Endothelial cell of umbilical vein (primary cell): ENCODE data around the gene SLC52A1.

Experiments used
- EZH2 ChIP-seq: IDR thresholded peaks from 2 replicates; pipeline ENCODE4 v1.6.1; 2012; ENCODE audit warnings: borderline replicate concordance, low read depth, mild to moderate bottlenecking, moderate library complexity, low read length, inconsistent platforms; ENCODE audit not compliant: severe bottlenecking
- POLR2A ChIP-seq: IDR thresholded peaks from 2 replicates; pipeline ENCODE4 v1.6.1; 2012; ENCODE audit warnings: low read depth, mild to moderate bottlenecking, control low read depth, low read length
- POLR2AphosphoS5 ChIP-seq: IDR thresholded peaks from 2 replicates; pipeline ENCODE4 v1.6.1; 2012; ENCODE audit warnings: low read depth, mild to moderate bottlenecking, control low read depth, low read length, moderate library complexity; ENCODE audit not compliant: insufficient read depth
- TF ChIP-seq, protein P1 (sequence below): IDR thresholded peaks from 2 replicates; pipeline ENCODE4 v1.6.1; 2011; ENCODE audit not compliant: insufficient read depth, insufficient read length
- TF ChIP-seq, protein P2 (sequence below), 2 donors: IDR thresholded peaks; 1 replicate in 1 of 2; 2 replicates in 1 of 2; pipeline ENCODE4 v1.5.1; 2011; ENCODE audit warnings: low read length in 2 of 2, mild to moderate bottlenecking in 2 of 2, moderate library complexity in 2 of 2, control low read depth in 1 of 2, inconsistent platforms in 1 of 2, low read depth in 1 of 2; ENCODE audit not compliant: insufficient read depth in 1 of 2; ENCODE audit errors: extremely low read depth in 1 of 2

DNA sequence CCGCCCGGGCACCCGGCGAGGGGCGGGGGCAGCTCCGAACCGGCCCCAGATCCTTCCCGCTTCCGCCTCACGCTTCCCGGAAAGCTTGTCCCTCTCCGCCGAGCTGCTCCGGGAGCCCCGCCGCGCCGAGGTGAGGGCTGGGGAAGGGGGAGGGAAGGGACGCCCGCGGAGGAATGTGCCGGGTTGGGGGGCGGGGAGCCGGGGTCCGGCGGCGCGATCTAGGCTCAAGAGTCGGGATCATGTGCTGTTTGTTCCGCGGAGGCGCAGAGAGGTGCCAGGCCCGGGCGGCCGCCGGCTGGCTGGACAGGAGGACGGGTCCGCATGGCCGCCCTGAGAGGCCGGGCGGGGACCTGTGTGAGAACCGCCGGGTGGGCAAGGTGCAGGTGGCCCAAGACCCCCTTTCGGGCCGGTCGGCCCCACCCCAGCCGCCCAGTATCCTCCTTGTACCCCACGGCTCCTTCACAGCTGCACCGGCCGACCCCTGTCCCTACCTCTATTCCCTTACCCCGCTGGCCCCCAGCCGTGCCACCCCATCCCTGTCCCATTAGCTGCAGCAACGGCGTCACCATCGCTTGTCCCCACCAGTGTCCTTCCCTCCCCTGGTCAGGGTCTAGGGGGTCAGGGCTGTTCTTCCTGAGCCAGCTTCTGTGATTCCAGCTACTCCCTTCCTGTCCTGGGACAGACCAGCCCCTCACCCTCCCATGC lies 37.0 kb downstream of the SLC52A1 start:
- TF ChIP-seq, protein P1, sequence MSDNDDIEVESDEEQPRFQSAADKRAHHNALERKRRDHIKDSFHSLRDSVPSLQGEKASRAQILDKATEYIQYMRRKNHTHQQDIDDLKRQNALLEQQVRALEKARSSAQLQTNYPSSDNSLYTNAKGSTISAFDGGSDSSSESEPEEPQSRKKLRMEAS, result no peak
- TF ChIP-seq, protein P2, sequence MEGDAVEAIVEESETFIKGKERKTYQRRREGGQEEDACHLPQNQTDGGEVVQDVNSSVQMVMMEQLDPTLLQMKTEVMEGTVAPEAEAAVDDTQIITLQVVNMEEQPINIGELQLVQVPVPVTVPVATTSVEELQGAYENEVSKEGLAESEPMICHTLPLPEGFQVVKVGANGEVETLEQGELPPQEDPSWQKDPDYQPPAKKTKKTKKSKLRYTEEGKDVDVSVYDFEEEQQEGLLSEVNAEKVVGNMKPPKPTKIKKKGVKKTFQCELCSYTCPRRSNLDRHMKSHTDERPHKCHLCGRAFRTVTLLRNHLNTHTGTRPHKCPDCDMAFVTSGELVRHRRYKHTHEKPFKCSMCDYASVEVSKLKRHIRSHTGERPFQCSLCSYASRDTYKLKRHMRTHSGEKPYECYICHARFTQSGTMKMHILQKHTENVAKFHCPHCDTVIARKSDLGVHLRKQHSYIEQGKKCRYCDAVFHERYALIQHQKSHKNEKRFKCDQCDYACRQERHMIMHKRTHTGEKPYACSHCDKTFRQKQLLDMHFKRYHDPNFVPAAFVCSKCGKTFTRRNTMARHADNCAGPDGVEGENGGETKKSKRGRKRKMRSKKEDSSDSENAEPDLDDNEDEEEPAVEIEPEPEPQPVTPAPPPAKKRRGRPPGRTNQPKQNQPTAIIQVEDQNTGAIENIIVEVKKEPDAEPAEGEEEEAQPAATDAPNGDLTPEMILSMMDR (IDR thresholded peaks at IDR 0.05; ENCODE audit: extremely low read depth in 1 of 2, insufficient read depth in 1 of 2, low read depth in 1 of 2, low read length in 2 of 2), result no peak
- TF ChIP-seq POLR2A, result no peak
- no peak for TF ChIP-seq POLR2AphosphoS5
- no peak for TF ChIP-seq EZH2
